ENCODE results near the gene TMEM263. TPM values are rescaled to one million over a fixed set of nuclear protein-coding genes. Genes with fewer than 3 reads are reported as not detected.
A peak's percentile ranks its signal among the peaks of the same experiment; 100 is the strongest.

The TMEM263 gene
- total and polyA plus RNA-seq, 2 of the 13 experiments (the other 11 are each of a cell fraction or from before 2014, with no cell fraction given): 25.9 to 58.6 TPM

DNA sequence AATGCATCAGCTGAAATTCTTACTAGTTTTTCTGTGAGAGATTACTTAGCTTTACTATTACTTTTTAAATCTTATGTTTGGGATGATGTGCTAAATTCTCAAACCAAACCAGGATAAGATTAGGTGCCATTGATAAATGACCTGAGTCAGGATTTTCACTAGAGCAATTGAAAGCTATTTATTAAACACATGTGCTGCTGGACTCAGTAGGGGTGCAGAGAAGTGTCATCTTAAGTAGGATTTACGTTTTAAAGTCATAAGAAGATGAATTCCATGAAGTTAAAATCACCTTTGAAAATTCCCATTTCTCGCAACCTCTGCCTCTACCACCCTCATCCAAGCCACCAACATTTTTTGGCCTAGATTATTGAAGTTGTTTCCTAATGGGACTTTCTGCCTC, 8.8 kb downstream of the TMEM263 start:
- H4K20me1 ChIP-seq (ENCODE audit: insufficient read depth, low read length): peaks cover 86% of the 10 kb centered on the region
- CTCF ChIA-PET (ENCODE audit: low intra/inter-chr PET ratio, low total read pairs): no interaction called here

DNA sequence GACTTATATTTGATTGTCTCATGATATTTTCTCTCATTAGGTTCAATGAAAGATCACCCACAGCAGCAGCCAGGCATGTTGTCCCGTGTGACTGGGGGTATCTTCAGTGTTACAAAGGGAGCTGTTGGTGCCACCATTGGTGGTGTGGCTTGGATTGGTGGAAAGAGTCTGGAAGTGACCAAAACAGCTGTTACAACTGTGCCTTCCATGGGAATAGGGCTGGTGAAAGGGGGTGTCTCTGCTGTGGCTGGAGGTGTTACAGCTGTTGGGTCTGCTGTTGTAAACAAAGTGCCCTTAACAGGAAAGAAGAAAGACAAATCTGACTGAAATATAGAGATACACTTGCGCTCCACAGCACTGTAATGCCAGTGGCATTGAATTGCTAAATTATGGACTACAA, 15.4 kb downstream of the TMEM263 start:
- no peak for FAIRE-seq
- CTCF ChIA-PET (ENCODE audit: low intra/inter-chr PET ratio, low total read pairs): no interaction called here
- Histone ChIP-seq H3K9ac (ENCODE audit: insufficient read depth, low read depth, low read length) (no peak overlapping the region), H4K20me1 (ENCODE audit: insufficient read depth, low read length) (peaks cover 28% of the 10 kb centered on the region), H3K9me3 (ENCODE audit: low read length) (no peaks in the 10 kb centered on the region), H3K36me3 (replicated peaks in 1 of 2; ENCODE audit: control insufficient read depth in 1 of 2, insufficient read depth in 2 of 2, low read length in 2 of 2) (peaks cover 7 to 41% of the 10 kb centered on the region in 2 experiments), H3K27ac (ENCODE audit: extremely low read length, insufficient read depth, low read length) (no peak overlapping the region), H3K4me1 (ENCODE audit: insufficient read depth, low read length) (peaks cover 55% of the 10 kb centered on the region), H3K4me2 (ENCODE audit: low read depth, low read length) (no peak overlapping the region), H3K79me2 (ENCODE audit: insufficient read depth, low read length) (peaks cover 26% of the 10 kb centered on the region), H2AFZ (ENCODE audit: low read length) (no peak overlapping the region), H3K4me3 (replicated peaks in 1 of 3; ENCODE audit: insufficient read depth in 1 of 3, low read depth in 2 of 3, low read length in 3 of 3) (no peak overlapping the region), H3K27me3 (ENCODE audit: control insufficient read depth in 1 of 2, insufficient read depth in 2 of 2, low read length in 2 of 2) (no peaks in the 10 kb centered on the region)
- intact Hi-C loops (cut with micrococcal nuclease; ENCODE audit: unreplicated experiment): no loop called here
- no peak for DNase-seq (ENCODE audit: low spot score)
- in situ Hi-C loops (cut with HindIII; ENCODE audit: extremely low pct_ligation_motif_present, low pct_unique_long_range_greater_than_20kb): no loop called here
- POLR2A ChIA-PET: interaction anchor here (1.8 kb wide), 1 partner anchor 16 kb away, joined by 4 read pairs; the partner anchor contains the start of gene MTERF2
- ATAC-seq: no peak
- TF ChIP-seq RBM22 (optimal IDR thresholded peaks at IDR 0.05; ENCODE audit: low read length) (peak; percentile 35), ZNF333 (CRISPR knock-in tag; IDR thresholded peaks at IDR 0.05; ENCODE audit: borderline replicate concordance) (no peak)
- no TSS peak for BruUV-seq (replicated peaks)
- 93% methylated on average over 2 of the region's 2 CpGs for WGBS (ENCODE audit: low lambda C conversion rate)

More for the DNA sequence above, 8.8 kb downstream of the TMEM263 start:
- intact Hi-C loops (cut with micrococcal nuclease; ENCODE audit: unreplicated experiment): no loop called here
- Histone ChIP-seq H3K79me2 (ENCODE audit: insufficient read depth, low read length) (peaks cover 83% of the 10 kb centered on the region), H3K4me3 (replicated peaks in 1 of 3; ENCODE audit: insufficient read depth in 1 of 3, low read depth in 2 of 3, low read length in 3 of 3) (no peak overlapping the region), H3K9me3 (ENCODE audit: low read length) (no peaks in the 10 kb centered on the region), H3K4me2 (ENCODE audit: low read depth, low read length) (no peak overlapping the region), H3K27ac (ENCODE audit: extremely low read length, insufficient read depth, low read length) (no peak overlapping the region), H3K27me3 (ENCODE audit: control insufficient read depth in 1 of 2, insufficient read depth in 2 of 2, low read length in 2 of 2) (no peaks in the 10 kb centered on the region), H3K9ac (ENCODE audit: insufficient read depth, low read depth, low read length) (no peak overlapping the region), H3K36me3 (replicated peaks in 1 of 2; ENCODE audit: control insufficient read depth in 1 of 2, insufficient read depth in 2 of 2, low read length in 2 of 2) (peaks cover 10 to 60% of the 10 kb centered on the region in 2 experiments), H2AFZ (ENCODE audit: low read length) (no peak overlapping the region), H3K4me1 (ENCODE audit: insufficient read depth, low read length) (peaks cover 43% of the 10 kb centered on the region)
- FAIRE-seq (no peak), DNase-seq (ENCODE audit: low spot score) (no peak), ATAC-seq (no peak)
- in situ Hi-C loops (cut with HindIII; ENCODE audit: extremely low pct_ligation_motif_present, low pct_unique_long_range_greater_than_20kb): no loop called here
- TF ChIP-seq ZFP36L1 (CRISPR knock-in tag; IDR thresholded peaks at IDR 0.05) (no peak), ZNF260 (CRISPR knock-in tag; IDR thresholded peaks at IDR 0.05; ENCODE audit: borderline replicate concordance, low read depth) (no peak), NR2F1 (CRISPR knock-in tag; IDR thresholded peaks at IDR 0.05) (no peak)
- 92% methylated on average over 2 of the region's 2 CpGs for WGBS (ENCODE audit: low lambda C conversion rate)
- BruUV-seq (replicated peaks): no TSS peak
- POLR2A ChIA-PET: interaction anchor here (1.0 kb wide), 1 partner anchor 8 kb away, joined by 7 read pairs; the partner anchor contains the start of gene TMEM263
